ENCODE measurements around the gene SLC41A3.
A peak's percentile ranks its signal among the peaks of the same experiment; 100 is the strongest.
"Not testable (repeated sequence)": the region's sequence is repeated elsewhere in the genome, so short reads cannot be mapped to it uniquely, and the experiment has no call there.

SLC41A3 gene

DNA sequence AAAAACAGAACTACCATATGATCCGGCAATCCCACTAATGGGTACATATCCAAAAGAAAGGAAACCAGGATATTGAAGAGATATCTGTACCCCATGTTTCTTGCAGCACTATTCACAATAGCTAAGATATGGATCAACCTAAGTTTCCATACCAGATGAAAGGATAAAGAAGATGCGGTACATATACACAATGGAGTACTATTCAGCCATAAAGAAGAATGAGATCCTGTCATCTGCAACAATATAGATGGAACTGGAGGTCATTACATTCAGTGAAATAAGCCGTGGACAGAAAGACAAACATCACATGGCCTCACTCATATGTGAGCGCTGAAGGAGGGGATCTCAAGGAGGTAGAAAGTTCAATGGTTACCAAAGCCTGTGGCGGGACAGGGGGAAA is 3.0 kb downstream of the SLC41A3 start:
- DNase-seq, result no peak

DNA sequence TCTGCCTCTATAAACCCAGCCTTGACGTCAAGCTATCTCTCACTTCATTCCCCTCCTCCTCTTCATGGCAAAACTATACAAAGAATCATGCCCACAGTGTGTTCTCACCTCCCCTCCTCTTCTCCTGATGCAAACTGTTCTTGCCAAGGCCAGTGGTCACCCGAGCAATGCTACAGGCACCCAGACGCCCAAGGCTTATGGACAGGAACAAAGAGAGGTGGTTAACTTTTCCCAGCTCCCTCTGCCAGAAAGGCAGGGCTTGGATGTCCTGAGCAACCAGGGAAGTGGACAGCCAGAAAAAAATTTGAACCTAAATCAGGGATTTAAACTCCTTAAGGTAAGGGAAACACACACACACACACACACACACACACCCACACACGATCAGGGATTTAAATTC is 5.1 kb downstream of the SLC41A3 start:
- DNase-seq, result no peak

GRCh38 chr3:126077754-126078153 is 6.2 kb downstream of the SLC41A3 start:
- DNase-seq, result no peak

GRCh38 chr3:126076140-126076539 is 7.8 kb downstream of the SLC41A3 start:
- DNase-seq, result no peak

DNA sequence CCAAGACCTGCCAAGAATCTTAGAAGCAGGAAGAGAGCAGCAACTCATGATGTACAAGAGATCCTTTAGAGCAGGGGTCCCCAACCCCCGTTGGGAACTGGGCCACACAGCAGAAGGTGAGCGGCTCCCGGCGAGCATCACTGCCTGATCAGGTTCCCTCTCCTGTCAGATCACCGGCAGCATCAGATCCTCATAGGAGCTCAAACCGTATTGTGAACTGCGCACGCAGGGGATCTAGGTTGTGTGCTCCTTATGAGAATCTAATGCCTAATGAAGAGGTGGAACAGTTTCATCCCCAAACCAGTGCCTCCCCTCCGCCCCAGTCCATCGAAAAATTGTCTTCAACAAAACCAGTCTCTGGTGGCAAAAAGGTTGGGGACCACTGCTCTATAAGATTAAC is 13.8 kb downstream of the SLC41A3 start:
- DNase-seq, result no peak

- DNase-seq, result no peak
Observed at GRCh38 chr3:126067959-126068358, 16.0 kb downstream of the SLC41A3 start.

DNA sequence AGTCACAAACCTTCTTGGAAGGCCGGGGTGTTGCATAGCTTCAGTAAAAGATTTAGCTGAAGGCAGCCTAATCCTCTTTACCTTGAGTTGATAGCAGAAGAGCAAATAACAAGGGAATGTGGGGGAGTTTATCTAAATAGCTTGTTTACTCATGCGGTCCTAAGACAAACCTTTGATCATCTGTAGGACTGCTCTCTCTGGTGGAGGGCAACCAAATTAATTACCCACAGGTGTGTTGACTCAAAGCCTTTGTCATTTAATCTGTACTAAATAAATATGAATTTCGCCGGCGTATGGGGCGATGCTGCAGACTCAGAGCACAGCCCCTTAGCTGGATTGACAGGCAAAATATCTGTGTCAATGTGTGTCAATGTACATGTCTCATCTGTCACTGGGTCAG is 17.2 kb downstream of the SLC41A3 start:
- DNase-seq, result not testable (repeated sequence)

DNA sequence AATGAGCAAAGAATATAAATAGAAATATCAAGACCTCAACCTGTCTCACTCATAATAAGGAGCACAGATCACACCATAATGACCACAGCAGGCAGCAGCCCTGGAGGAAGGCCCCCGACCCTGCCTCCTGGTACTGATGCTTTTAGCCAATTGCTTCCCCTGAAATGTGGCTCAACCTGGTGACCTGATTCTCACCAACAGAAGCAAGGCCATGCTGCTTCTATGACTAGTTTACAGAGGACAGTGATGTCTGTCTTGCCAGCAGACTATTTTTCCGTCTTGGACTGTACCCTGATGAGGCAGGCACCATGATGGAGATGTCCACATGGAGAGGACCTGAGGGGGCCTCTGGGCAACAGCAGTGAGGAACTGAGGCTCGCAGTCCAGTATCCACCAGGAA is 18.0 kb downstream of the SLC41A3 start:
- DNase-seq, result no peak

GRCh38 chr3:126064627-126065258 is 19.2 kb downstream of the SLC41A3 start:
- peak; percentile 8 for DNase-seq

DNA sequence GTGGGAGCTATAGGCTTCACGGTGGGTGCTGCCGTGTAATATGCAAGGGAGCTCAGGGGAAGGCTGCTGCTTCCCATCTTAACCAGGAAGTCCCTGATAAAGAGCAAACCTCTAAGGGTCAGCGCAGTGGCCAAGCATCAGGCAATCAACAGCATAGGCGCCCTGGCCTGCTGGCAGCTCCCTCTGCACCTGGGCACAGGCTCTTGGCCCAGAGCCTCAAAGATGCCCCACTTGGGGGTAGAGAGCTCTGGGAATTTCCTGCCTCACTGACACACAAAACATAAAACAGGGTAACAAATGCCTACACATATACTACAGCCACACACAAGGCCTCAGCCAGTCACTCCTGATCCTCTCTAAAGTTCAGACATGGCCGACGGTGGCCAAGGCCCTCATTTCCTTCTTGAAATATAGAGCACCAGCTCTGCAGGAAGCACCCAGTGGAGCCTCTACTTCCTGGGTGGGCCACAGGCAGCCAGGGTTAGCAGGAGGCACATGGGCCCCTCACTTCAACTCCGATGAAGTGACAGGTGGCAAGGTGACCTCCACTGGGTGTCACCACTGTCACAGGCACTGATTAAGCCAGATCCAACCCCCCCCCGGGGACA is 20.5 kb downstream of the SLC41A3 start:
- no peak for DNase-seq

DNA sequence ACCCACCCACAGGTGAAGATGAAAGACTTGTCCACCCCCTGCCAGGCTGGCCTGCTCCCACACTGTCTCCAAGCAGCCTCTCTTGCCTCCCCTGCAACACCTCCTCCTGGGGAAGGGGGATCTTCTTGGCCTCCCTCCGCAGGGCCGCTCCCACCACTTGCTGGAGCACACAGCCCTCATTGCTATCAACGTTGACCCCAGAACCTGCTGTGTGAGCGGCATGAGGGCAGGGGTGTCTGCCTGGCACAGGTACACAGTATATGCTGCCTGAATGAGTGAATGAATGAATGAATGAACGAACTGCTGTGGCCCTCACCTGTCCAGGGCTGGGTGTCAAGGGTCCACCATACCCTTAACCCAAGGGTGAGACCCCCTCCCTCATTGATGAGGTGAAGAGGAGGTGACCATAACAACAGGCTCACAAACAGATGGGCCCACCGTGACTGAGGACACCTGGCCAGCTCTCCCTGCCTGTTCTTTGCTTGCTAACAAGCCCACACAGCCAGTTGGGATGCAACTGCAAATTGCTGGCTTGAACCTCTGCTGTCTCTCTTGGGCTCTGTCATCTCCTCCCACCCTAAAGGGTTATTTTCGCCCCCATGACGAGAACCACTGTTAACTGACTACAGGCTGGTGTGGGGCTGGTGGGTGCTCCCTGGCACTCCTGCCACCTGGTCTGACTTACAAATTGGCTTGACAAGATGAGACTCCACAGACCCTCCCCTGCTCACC is 22.5 kb downstream of the SLC41A3 start:
- DNase-seq, result no peak

GRCh38 chr3:126060613-126061145 is 23.2 kb downstream of the SLC41A3 start:
- DNase-seq, result no peak

GRCh38 chr3:126058666-126059065 is 25.3 kb downstream of the SLC41A3 start:
- no peak for DNase-seq

DNA sequence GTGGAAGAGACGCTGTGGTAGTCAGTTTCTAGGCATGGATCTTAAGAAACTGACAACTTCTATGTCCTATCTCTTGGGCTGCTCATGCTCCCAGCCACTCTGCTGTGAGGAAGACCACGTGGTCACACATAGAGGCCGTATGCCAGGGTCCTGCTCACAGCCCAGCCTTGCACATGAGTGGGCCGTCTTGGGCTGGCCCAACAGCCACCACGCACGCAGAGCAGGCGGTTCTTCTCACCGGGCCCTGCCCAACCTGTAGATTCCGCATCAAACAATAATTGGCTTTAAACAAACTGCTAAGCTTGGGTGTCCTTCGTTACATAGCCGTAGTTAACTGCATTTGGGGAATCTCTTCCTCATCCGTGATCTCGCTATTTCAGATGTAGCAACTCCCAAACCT is 26.0 kb downstream of the SLC41A3 start:
- no peak for DNase-seq

DNA sequence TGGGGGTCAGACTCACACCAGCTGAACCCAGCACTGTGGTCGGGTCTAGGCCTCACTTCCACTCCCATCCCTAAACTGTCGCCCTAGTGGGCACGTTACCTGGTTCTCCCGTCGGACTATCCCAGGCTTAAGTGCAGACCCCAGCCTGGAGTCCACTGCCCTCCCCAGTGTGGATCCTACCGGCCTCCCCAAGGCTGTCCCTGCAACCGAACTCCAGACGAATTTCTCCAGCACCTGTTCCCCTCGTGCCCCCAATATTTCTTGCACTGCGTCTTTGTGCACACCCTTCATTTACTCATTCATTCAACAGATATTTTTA is 26.5 kb downstream of the SLC41A3 start:
- no peak for DNase-seq

GRCh38 chr3:126056681-126057500 is 27.0 kb downstream of the SLC41A3 start:
- DNase-seq, result no peak

DNA sequence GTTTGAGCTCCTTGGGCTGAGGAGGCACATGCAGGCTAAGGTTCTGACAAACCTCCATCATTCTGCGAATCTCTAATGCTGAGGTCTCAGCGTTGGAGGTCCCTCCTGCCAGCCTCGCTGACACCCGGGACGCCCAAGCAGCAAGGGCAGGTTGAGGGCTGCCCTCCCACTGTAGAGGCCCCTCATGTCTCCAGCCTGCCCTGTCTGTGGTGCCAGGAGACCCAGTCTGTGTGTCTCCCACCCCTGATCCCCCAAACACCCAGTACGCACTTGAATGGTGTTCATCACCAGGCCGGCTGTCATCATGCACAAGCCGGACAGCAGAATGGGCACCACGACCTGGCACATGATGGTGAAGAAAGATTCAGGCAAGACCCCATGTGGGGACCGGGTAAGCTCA is 27.8 kb downstream of the SLC41A3 start:
- DNase-seq, result no peak

GRCh38 chr3:126054870-126055269 is 29.1 kb downstream of the SLC41A3 start:
- no peak for DNase-seq

DNA sequence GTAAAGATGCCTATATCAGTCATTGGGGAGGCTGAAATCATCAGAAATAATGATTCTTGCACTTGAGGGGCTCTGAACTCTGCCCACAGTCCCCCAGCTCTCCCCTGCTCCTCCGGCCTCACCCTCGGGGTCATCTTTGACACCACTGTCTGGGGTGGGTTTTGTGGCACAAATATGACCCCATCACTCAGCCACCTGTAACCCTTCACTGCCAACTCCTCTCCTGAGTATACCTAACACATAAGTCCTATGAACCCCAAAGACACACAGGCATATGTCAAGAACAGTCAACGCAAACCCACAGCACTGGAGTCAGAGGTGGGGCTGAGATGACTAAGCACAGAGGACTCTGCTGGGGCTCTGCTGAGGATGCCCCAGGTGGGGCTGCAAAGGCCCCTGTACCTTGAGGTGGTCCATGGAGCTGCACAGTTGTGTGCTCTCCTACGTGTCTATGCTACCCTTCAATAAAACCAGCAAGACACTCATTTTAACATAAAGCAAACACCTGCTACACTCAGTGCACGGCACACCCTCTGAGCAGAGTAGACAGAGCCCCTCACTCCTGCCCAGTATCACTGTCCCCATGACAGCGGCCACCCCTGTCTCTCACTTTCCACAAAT is 29.9 kb downstream of the SLC41A3 start:
- DNase-seq, result no peak

- DNase-seq, result no peak
Observed at GRCh38 chr3:126053513-126053912, 30.4 kb downstream of the SLC41A3 start.

DNA sequence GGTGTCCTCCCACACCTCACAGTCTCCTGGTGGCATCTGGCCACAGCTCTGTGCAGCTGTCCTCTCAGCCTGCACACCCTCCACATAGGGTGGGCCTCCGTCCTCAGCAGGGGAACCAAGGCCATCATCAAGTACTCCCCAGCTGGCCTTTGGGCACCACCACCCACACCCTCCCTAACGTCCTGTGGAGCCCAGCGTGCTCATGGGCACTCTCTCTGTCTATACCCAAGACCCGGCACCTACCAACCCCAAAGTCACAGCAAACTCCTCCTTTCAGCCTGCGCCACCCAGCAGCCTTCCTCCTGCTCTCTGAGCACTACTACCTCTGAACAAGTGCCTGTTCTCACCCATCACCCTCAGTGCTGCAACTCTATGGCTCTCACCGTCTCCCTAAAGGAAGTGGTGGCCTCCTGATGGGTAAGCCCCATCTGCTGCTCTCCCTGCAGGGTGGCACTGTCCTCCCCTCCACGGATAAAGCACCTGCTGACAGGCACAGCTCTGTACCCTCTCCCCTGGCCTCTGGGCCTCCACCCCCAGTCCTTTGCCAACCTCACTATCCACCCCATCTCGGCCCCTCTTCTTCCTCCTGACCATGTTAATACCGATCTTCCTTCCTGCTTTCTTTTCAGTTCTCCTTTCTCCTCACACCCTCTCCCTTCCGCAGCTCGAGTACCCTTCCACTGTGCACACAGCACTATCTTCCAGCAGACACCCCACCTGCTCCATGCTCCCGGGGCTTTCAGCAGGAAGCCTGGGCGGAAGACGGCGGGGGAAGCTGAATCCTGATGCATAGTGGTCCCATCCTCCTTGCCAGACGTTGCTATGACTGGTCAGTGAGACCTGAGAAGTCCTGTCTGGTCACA is 31.5 kb downstream of the SLC41A3 start:
- no peak for DNase-seq

GRCh38 chr3:126051741-126052140 is 32.2 kb downstream of the SLC41A3 start:
- DNase-seq, result no peak

Measured in KG1 (cell line).